ENCODE data around the gene CSTB. TPM values are rescaled to one million over a fixed set of nuclear protein-coding genes. Genes with fewer than 3 reads are reported as not detected.

CSTB gene
- total and polyA plus RNA-seq, 4 donors = 3.8 to 62.4 (median 33.7) TPM

GRCh38 chr21:43744725-43745124 lies 31.4 kb downstream of the CSTB start:
- Histone ChIP-seq H3K9ac (ENCODE audit: low read depth in 1 of 2, low read length in 2 of 2) (no peak overlapping the region), H3K9me3 (ENCODE audit: control insufficient read depth in 4 of 4, low read length in 3 of 4) (no peaks in the 10 kb centered on the region), H3K27me3 (ENCODE audit: control insufficient read depth in 4 of 4, insufficient read depth in 4 of 4, low read length in 3 of 4) (no peaks in the 10 kb centered on the region), H3K4me3 (ENCODE audit: low read depth in 1 of 3, low read length in 3 of 3) (no peak overlapping the region), H3K36me3 (ENCODE audit: control insufficient read depth in 4 of 4, insufficient read depth in 3 of 4, low read depth in 1 of 4, low read length in 3 of 4) (peaks cover 15 to 43% (median 23%) of the 10 kb centered on the region in 4 donors), H3K27ac (ENCODE audit: low read depth in 1 of 2, low read length in 2 of 2) (no peak overlapping the region), H3K4me1 (ENCODE audit: control insufficient read depth in 4 of 4, insufficient read depth in 4 of 4, low read length in 3 of 4) (no peaks in the 10 kb centered on the region)
- WGBS = 98% methylated on average over 18 of the region's 18 CpGs
- TF ChIP-seq MAX (IDR thresholded peaks at IDR 0.05) (no peak), GABPA (IDR thresholded peaks at IDR 0.05 in 1 of 2, conservative IDR thresholded peaks at IDR 0.05 in 1 of 2) (no peak), RAD21 (IDR thresholded peaks at IDR 0.05) (no peak), SP1 (IDR thresholded peaks at IDR 0.05) (no peak), YY1 (IDR thresholded peaks at IDR 0.05) (no peak), ZBTB33 (IDR thresholded peaks at IDR 0.05) (no peak), JUND (IDR thresholded peaks at IDR 0.05) (no peak), RXRA (IDR thresholded peaks at IDR 0.05) (no peak), FOXA2 (IDR thresholded peaks at IDR 0.05) (no peak)
- TF ChIP-seq, protein P1, sequence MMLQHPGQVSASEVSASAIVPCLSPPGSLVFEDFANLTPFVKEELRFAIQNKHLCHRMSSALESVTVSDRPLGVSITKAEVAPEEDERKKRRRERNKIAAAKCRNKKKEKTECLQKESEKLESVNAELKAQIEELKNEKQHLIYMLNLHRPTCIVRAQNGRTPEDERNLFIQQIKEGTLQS (IDR thresholded peaks at IDR 0.05) = no peak
- no peak for DNase-seq (ENCODE audit: low spot score)

DNA sequence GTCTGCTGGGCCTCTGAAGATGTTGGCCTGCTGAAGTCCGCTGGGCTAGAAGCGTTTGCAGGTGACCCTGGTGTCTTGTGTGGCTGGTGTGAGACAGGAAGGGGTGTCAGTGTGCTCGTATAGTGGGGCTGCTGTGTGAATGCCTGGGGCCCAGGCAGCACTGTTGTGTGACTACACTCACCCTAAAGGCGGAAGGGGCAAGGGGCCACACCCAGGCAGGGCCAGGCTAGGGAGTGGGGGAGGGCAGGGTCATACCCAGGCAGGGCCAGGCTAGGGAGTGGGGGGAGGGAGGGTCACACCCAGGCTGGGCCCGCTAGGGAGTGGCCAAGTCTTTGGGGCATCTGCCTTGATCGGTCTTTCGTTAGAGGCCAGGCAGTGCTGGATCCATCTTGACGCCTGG lies 32.2 kb downstream of the CSTB start:
- H3K4me3 ChIP-seq (ENCODE audit: low read depth in 1 of 3, low read length in 3 of 3) = no peak overlapping the region
- H3K27me3 ChIP-seq (ENCODE audit: control insufficient read depth in 4 of 4, insufficient read depth in 4 of 4, low read length in 3 of 4) = no peaks in the 10 kb centered on the region
- no peak for TF ChIP-seq GABPA (IDR thresholded peaks at IDR 0.05 in 1 of 2, conservative IDR thresholded peaks at IDR 0.05 in 1 of 2)
- TF ChIP-seq, protein P1 (IDR thresholded peaks at IDR 0.05) = no peak
- TF ChIP-seq HNF4A (conservative IDR thresholded peaks at IDR 0.05) = no peak
- no peak for TF ChIP-seq ZBTB33 (IDR thresholded peaks at IDR 0.05)
- TF ChIP-seq NR2F2 (IDR thresholded peaks at IDR 0.05) = no peak
- no peak for TF ChIP-seq FOXA1 (IDR thresholded peaks at IDR 0.05)
- TF ChIP-seq CTCF (IDR thresholded peaks at IDR 0.05; ENCODE audit: low read depth, low read length, missing input control) = no peak
- TF ChIP-seq MAX (IDR thresholded peaks at IDR 0.05) = no peak
- TF ChIP-seq, protein P2, sequence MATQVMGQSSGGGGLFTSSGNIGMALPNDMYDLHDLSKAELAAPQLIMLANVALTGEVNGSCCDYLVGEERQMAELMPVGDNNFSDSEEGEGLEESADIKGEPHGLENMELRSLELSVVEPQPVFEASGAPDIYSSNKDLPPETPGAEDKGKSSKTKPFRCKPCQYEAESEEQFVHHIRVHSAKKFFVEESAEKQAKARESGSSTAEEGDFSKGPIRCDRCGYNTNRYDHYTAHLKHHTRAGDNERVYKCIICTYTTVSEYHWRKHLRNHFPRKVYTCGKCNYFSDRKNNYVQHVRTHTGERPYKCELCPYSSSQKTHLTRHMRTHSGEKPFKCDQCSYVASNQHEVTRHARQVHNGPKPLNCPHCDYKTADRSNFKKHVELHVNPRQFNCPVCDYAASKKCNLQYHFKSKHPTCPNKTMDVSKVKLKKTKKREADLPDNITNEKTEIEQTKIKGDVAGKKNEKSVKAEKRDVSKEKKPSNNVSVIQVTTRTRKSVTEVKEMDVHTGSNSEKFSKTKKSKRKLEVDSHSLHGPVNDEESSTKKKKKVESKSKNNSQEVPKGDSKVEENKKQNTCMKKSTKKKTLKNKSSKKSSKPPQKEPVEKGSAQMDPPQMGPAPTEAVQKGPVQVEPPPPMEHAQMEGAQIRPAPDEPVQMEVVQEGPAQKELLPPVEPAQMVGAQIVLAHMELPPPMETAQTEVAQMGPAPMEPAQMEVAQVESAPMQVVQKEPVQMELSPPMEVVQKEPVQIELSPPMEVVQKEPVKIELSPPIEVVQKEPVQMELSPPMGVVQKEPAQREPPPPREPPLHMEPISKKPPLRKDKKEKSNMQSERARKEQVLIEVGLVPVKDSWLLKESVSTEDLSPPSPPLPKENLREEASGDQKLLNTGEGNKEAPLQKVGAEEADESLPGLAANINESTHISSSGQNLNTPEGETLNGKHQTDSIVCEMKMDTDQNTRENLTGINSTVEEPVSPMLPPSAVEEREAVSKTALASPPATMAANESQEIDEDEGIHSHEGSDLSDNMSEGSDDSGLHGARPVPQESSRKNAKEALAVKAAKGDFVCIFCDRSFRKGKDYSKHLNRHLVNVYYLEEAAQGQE (IDR thresholded peaks at IDR 0.05) = no peak
- no peak for TF ChIP-seq HNF4G (IDR thresholded peaks at IDR 0.05)
- no peak for TF ChIP-seq FOXA2 (IDR thresholded peaks at IDR 0.05)
- TF ChIP-seq SP1 (IDR thresholded peaks at IDR 0.05) = no peak
- no peak for TF ChIP-seq JUND (IDR thresholded peaks at IDR 0.05)
- no peak for TF ChIP-seq RAD21 (IDR thresholded peaks at IDR 0.05)
- TF ChIP-seq EGR1 (IDR thresholded peaks at IDR 0.05; ENCODE audit: low read depth in 2 of 2) = no peak
- no peak for TF ChIP-seq RXRA (IDR thresholded peaks at IDR 0.05)
- no peak for TF ChIP-seq TAF1 (conservative IDR thresholded peaks at IDR 0.05)
- TF ChIP-seq YY1 (IDR thresholded peaks at IDR 0.05) = no peak
- DNase-seq (ENCODE audit: low spot score) = no peak
- H3K4me1 ChIP-seq (ENCODE audit: control insufficient read depth in 4 of 4, insufficient read depth in 4 of 4, low read length in 3 of 4) = no peaks in the 10 kb centered on the region
- WGBS = 97% methylated on average over 8 of the region's 8 CpGs
- H3K27ac ChIP-seq (ENCODE audit: low read depth in 1 of 2, low read length in 2 of 2) = no peak overlapping the region
- H3K9ac ChIP-seq (ENCODE audit: low read depth in 1 of 2, low read length in 2 of 2) = no peak overlapping the region
- no peaks in the 10 kb centered on the region for H3K9me3 ChIP-seq (ENCODE audit: control insufficient read depth in 4 of 4, low read length in 3 of 4)
- H3K36me3 ChIP-seq (ENCODE audit: control insufficient read depth in 4 of 4, insufficient read depth in 3 of 4, low read depth in 1 of 4, low read length in 3 of 4) = peaks cover 13 to 41% (median 21%) of the 10 kb centered on the region in 4 donors
